ENCODE data around the gene ADAM12.

ADAM12 gene

GRCh38 chr10:126417220-126417825, 29.0 kb upstream of the ADAM12 start:
- H3K27ac ChIP-seq, result no peak overlapping the region
- TF ChIP-seq CTCF (conservative IDR thresholded peaks at IDR 0.05), result no peak

- no peak overlapping the region for H3K27ac ChIP-seq
- TF ChIP-seq CTCF (conservative IDR thresholded peaks at IDR 0.05), result no peak
Observed at GRCh38 chr10:126409821-126410220, 21.5 kb upstream of the ADAM12 start.

GRCh38 chr10:126408953-126409641, 20.8 kb upstream of the ADAM12 start:
- TF ChIP-seq CTCF (conservative IDR thresholded peaks at IDR 0.05), result no peak

GRCh38 chr10:126407831-126408230, 19.6 kb upstream of the ADAM12 start:
- no peak for TF ChIP-seq CTCF (conservative IDR thresholded peaks at IDR 0.05)
- H3K27ac ChIP-seq, result no peak overlapping the region

More at GRCh38 chr10:126408953-126409641, 20.8 kb upstream of the ADAM12 start:
- H3K27ac ChIP-seq, result no peak overlapping the region

GRCh38 chr10:126405239-126405775, 17.0 kb upstream of the ADAM12 start:
- H3K27ac ChIP-seq, result no peak overlapping the region
- TF ChIP-seq CTCF (conservative IDR thresholded peaks at IDR 0.05), result no peak

GRCh38 chr10:126402721-126403695, 14.7 kb upstream of the ADAM12 start:
- TF ChIP-seq CTCF (conservative IDR thresholded peaks at IDR 0.05), result no peak
- H3K27ac ChIP-seq, result peak overlapping the region; percentile 60

DNA sequence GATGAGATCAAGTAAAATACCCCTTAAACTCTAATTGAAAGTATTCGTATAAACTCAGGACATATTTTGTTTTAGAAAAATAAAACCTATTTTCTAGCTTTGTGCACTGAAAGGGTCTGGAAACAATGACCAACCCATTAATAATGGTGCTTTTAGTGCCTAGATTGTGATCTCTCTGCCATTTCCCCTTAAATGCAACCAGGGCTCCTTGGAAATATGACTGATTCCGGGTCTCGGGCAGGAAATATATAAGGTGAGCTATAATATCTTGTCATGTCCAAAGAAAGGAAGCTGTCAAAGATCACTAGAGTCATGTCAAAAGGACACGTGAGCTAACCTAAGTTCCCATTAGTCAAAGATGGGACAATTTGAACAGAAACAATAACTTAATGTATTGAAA, 12.4 kb upstream of the ADAM12 start:
- no peak overlapping the region for H3K27ac ChIP-seq
- TF ChIP-seq CTCF (conservative IDR thresholded peaks at IDR 0.05), result no peak
